ENCODE measurements around the gene NEDD4L. TPM values are rescaled to one million over a fixed set of nuclear protein-coding genes. Genes with fewer than 3 reads are reported as not detected.

NEDD4L gene
- total RNA-seq, 4 donors from 2014 or later: 32.5 to 65.6 (median 43.4) TPM

GRCh38 chr18:58223717-58224424 lies 179.8 kb downstream of the NEDD4L start:
- no peak for TF ChIP-seq CTCF (IDR thresholded peaks at IDR 0.05; ENCODE audit: low read depth)

DNA sequence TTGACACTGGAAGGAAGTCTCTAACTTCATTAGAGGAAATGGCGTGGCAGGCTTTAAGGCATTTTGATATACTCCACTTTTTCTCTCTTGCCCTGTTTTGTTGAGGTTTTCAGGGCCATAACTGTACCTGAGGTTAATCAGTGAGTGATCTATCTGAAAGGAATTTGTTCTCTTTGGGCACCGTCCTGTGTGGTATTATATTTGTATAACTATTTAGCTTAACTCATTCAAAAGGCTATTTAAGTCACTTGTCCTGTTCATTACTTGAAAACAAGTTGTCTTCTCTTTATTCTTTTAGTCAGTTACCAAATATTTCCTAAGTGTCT lies 180.4 kb downstream of the NEDD4L start:
- no peak for TF ChIP-seq CTCF (IDR thresholded peaks at IDR 0.05; ENCODE audit: low read depth)

DNA sequence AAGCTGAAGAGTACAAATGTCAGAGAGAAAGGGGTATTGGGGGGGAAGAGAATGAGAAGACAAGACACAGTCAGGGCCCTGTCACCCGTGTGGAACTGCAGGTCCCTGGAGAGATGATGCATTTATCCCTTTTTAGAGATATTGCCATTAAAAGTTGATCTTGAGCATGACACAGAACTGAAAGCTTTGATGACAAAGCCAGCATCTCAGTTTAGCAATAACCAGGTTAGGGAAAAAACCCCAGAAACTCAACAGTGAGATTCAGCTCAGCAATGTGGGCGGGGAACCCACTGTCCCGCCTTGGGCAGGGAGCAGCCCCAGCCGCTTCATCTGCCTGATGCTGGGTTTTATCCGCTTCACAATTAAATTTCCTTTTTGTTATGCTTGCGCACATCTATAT lies 181.1 kb downstream of the NEDD4L start:
- no peak for TF ChIP-seq CTCF (IDR thresholded peaks at IDR 0.05; ENCODE audit: low read depth)

- TF ChIP-seq CTCF (IDR thresholded peaks at IDR 0.05; ENCODE audit: low read depth): no peak
These were observed 182.4 kb downstream of the NEDD4L start for GRCh38 chr18:58226429-58226828.

DNA sequence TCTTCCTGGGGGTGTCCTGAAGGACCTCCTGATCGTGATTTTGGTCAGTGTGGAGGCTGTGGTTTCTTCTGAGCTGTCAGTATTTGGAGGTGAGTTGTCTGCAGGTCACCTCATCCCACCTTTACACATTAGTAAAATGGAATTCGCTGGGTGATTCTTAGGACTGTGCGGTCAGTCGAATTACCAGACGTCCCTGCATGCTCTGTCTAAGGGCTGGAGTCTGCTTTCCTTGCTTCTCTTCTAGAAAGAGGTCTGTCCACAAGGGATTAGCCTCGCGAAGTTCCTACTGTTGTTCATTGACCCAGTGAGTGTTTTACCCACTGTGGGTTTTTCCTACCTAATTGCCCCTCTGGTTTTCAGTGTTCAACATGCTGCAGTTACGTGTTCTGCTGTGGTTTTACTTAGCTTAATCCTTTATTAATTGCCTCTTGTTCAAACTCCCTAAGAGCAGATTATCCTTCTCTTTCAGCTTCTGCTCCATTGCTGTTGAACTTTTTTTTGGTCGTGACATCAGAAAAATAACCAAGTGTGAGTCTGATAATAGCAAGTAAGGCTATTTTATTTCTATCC lies 183.4 kb downstream of the NEDD4L start:
- TF ChIP-seq CTCF (IDR thresholded peaks at IDR 0.05; ENCODE audit: low read depth): no peak

DNA sequence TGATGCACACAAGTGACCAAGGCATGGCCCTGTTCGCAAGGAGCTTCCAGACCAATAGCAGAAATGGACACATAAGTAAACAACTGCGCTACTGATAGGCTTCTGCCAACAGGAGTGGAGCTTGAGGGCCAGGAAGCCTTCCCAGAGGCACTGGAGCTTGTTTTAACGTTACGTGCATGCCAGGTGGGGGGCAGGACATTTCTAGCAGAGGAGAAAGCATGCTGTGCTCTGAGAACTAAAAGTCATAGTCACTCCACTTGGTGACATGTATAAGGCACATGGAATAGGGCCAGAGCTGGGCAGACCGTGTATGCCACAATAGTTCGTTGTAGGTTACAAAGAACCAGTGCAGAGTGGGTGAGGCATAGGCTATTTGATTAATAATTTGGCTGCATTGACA lies 184.2 kb downstream of the NEDD4L start:
- no peak for TF ChIP-seq CTCF (IDR thresholded peaks at IDR 0.05; ENCODE audit: low read depth)

- no peak for TF ChIP-seq CTCF (IDR thresholded peaks at IDR 0.05; ENCODE audit: low read depth)
These were observed 184.7 kb downstream of the NEDD4L start for GRCh38 chr18:58228762-58229161.
